Keratinocyte (primary cell): Measurements from ENCODE around the gene TBX3.

Source experiments
- CTCF ChIP-seq, 3 experiments: IDR thresholded peaks in 1 of 3; conservative IDR thresholded peaks in 1 of 3; optimal IDR thresholded peaks in 1 of 3; 2 replicates in 2 of 3; 3 replicates in 1 of 3; pipeline versions ENCODE3 to v1.5.1; 2011; ENCODE audit warnings: low read length in 3 of 3, mild to moderate bottlenecking in 3 of 3, moderate library complexity in 2 of 3, control low read depth in 1 of 3, inconsistent platforms in 1 of 3; ENCODE audit not compliant: insufficient read depth in 2 of 3; ENCODE audit errors: extremely low read depth in 1 of 3
- EZH2 ChIP-seq: IDR thresholded peaks from one replicate; pipeline ENCODE4 v1.6.1; 2012; ENCODE audit warnings: inconsistent platforms, mild to moderate bottlenecking, low read length, moderate library complexity

- TF ChIP-seq CTCF (optimal IDR thresholded peaks at IDR 0.05 in 1 of 3, IDR thresholded peaks at IDR 0.05 in 1 of 3, conservative IDR thresholded peaks at IDR 0.05 in 1 of 3; ENCODE audit: extremely low read depth in 1 of 3, insufficient read depth in 2 of 3, low read length in 3 of 3): no peak
- TF ChIP-seq EZH2: no peak
These were observed 6.5 kb upstream of the TBX3 start for GRCh38 chr12:114690267-114691135.
